ENCODE results near the gene PELI2.

Gene PELI2

DNA sequence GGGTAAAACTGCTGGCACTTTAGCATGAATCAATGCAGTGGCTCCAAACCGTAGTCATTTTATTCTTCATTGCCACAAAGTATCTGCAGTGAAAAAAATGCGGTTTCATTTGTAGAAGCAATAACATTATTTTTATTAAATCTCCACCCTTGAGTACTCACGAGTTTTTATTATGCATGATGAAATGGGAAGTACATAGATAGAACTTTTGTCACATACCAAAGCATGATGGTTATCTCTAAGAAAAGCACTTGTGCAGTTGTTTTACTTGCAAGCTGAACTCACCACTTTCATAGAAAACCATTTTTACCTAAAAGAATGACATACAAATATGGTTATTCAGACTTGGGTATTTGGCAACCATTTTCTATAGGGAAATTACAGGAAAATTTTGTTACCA, 90.3 kb downstream of the PELI2 start:
- DNase-seq = no peak

DNA sequence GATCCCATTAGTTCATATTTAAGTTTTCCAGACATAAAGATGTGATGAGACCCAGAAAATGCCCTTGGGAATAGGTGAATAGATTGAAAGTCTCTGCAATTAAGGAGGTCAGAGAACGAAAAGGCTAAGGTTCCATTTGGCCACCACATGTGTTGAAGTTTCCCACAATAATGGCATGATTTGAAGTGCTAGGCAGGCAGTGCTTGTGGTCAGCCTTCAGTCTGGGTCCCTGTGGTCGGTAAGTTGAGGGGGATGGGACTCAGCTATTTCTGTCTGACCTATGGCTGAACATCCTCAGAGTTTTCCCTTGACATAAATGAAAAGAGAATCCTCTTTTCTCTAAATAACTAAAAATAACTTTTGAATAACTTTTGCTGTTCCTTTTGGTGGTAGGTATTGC, 92.4 kb downstream of the PELI2 start:
- DNase-seq = no peak

DNA sequence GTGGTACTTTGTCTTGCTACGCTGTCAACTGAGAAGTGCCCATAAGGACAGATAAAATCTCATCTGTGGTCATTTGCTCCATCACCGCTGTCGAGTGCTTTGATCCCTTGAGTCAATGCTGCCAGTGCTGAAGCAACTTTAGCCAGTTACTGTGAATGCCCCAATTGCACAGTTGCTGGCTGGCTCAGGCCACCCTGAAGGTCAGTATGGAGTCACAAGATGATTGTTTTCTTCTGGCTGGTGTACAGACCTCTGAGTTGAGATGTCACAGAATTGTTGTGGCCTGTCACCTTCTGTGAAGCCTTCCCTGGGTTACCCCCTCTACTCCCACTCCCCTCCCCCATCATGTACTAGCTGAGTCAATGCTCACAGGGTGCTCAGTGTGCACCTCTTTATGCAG, 92.9 kb downstream of the PELI2 start:
- no peak for DNase-seq

DNA sequence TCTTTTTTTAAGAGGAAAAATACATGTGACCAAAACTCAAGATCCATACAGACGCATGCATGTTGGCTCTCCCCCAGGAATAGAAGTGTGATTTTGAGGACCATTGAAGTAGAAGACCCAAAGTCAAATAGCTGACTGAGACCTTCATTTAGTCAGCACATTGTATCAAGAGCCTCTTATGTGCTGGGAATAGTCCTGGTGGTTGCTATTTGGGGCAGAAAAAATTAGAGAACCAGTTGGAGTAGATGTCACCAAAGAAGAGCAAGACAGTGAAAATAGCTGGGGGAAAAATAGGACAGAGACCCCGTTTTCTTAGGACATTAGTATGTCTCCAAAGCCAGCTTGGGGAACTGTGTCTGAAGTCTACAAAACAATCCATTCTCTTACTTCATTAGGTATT, 93.6 kb downstream of the PELI2 start:
- no peak for DNase-seq

DNA sequence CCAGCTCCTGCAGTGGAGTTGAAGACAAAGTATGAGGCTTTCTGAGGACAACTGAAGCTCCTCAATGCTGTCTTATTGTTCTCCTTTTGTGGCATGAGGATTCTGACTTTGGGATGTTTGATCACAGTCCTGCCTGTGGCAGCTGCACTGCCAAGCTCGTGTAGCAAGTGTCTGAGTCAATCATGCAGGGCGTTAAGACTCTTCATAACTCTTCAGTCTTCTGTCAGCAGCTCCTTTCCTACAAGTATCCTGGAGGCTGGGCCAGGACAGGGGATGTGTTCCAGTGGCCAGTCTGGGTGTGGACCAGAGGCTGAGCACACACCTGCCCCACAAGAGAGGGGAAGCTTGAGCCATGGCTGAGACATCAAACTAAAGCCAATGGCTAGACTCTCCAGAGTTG, 94.3 kb downstream of the PELI2 start:
- no peak for DNase-seq

DNA sequence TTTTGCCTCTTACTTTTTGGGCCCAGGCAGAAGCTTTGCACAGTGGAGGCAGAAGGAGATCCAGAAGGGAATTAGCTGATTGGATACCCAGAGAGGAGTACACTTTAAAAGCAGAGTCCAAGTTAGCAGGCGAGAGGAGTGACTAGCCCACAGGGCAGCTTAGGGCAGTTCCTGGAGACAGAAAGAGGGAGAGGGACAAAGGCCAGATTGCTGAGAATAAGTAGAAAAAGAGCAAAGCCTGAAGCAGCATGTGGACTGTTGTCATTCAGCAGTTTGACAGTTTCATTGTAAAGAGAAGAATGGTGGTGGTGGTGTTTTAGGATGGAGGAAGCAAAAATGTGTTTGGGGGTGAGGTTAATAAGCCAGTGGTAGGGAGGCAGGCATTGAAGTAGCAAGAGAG, 95.1 kb downstream of the PELI2 start:
- no peak for DNase-seq

DNA sequence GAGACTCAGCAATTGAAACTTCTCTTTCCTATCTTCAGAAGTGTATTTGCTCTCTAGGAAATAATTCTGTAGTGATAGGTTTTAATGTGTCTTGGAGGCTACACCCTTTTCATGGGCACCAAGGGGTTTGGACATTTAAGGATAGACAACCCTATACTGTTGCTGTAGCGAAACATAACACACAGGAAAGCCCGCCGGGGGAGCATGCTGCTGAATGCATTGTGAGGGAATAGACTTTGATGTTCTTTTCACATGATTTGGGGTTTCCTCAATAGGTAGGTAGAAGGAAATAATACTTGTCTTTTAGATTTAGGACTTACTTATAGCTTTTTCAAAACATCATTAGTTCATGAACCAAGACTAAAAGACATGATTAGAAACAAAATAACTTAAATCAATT, 97.0 kb downstream of the PELI2 start:
- DNase-seq = no peak

DNA sequence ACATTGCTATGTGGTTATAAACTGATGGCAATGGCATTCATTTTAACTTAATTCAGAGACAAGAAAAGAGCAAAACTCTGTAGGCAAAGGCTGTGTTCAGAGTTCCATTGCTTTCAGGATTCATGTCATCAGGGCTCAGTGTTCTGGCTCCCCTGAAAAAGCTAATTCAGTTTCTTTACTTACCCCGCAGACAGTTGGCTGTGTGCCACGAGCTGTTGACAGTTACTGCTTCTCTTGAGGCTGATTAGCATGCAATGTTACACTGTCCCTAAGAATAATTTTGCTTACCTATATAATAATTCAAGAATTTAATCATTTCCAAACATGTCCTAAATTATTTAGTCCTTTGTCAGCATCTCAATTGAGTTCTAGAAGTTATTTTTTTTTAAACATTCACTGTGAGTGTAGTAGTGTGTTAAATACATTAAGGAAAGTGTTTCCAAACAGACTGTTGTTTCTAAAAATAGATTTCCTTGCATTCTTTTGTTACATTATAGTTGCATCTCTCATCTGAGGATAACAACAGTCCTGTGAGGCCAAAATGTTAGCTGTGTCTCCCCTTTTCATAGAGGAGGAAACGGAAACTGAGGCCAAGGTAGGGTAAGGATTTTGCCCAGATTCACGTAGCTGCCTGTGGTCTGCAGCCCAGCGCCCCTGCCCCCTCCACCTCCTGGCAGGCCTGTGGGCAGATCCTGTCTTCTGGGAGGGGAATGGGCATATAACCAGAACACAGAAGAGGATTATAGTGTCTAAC, 98.6 kb downstream of the PELI2 start:
- DNase-seq = no peak

DNA sequence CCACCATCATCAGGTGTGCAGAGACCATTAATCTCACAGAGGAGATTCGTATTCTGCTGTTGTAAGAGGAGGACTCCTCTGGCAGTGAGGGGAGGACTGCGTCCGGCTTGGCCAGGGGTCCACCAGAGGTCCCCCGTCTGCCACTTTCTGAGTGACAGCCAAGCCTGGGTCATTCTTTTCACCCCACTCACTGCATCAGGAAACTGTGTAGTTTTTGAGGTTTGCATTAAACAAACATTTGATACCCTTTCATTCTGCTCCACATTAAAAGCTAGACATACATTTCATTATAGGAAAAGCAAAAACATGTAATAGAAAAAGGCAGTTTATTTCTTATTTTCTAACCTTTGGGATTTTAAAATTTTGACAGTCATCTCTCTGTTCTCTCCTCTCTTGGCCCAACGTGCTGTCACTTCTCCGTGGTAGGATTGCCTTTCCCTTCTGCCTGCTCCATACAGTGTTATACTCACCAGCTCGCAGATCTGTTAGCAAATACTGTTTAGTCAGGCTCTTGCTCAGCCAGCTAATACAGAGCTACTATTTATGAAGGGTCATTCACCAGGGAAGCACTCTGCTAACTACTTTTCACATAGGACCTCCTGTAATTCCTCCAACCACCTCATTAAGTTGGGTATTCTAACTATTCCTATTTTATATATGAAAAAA, 99.3 kb downstream of the PELI2 start:
- DNase-seq = no peak

DNA sequence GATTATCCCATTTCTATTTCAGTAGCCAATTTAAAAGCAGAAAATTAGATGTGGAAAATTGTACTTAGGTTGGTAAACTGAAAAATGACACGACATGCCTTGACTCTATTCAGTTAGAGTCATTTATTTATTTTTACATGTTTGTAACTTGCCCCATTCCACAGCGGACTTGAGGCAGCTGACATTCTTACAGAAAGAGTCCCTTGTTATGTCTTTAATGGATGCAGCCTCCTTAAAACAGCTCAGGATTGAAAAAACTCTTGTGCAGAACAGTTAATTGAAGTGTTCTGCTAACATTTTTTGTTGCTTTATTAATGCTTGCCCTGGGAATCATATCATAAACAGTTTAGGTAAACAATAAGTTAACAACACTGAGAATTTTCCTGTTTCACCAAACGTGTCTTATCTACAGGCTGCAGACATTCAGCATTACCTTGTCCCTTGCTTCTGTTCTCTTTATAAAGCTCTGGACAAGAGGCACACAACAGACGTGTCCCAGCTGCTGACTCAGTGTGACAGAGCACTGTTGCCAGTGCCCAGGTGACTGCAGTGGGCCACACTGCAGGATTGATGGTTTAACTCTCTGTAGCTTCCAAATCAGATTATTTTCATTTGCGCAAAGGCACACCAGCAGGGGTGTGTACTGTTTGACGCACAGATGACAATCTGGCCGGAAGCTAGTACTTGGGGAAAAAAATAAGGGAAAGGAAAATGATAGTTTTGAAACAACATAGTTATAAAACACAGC, 101.6 kb downstream of the PELI2 start:
- no peak for DNase-seq

DNA sequence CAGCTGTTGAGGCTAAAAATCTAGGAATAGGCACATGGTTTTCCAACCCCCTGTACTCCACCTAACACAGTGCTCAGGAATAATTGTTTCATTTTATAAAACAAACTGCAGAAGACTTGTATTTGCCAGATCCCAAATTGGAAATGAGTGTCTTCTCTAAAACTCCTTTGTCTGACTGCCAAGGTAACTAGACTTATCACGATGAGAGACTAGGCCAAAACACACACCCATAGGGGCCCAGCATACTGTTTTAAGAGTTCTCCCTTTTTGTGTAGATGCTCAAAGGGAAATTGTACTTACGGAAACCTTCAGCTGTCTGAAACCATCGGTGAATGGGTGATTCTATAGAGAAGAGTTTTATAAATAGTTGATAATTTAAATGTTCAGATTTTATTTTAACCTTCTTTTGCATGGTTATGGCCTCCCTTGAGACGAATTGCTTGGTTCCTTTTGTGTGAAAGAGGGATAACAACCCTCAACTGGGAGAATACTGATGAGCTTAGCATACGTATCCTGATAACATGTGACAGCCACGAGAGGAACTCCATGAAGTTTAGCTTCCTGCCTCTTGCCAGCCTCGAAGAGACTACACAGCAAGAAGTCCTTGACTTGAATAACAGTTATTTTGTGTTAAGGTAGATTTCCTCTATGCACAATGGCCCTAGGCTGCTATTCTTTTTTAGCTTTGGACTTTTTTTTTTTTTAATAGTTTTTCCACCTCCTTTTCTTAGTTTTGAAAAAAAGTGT, 103.3 kb downstream of the PELI2 start:
- DNase-seq = no peak

DNA sequence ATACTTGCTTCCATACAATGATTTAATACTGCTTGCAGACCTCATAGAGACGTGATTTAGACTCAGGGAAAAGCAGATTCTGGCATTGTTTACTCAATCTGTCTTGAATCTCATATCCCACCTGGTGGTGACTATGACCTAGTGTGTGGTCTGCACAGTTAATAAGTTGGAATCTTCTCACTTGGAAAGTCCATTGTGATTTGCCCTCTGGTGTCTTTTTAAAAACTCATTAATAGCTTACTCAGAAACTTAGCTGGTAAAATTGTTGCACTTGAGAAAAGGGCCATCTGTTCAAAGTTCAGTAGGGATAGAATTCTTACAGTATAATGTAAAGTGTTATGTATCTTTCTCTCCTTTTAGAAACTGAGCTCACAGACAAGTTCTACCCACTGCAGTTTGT, 106.0 kb downstream of the PELI2 start:
- DNase-seq = no peak

DNA sequence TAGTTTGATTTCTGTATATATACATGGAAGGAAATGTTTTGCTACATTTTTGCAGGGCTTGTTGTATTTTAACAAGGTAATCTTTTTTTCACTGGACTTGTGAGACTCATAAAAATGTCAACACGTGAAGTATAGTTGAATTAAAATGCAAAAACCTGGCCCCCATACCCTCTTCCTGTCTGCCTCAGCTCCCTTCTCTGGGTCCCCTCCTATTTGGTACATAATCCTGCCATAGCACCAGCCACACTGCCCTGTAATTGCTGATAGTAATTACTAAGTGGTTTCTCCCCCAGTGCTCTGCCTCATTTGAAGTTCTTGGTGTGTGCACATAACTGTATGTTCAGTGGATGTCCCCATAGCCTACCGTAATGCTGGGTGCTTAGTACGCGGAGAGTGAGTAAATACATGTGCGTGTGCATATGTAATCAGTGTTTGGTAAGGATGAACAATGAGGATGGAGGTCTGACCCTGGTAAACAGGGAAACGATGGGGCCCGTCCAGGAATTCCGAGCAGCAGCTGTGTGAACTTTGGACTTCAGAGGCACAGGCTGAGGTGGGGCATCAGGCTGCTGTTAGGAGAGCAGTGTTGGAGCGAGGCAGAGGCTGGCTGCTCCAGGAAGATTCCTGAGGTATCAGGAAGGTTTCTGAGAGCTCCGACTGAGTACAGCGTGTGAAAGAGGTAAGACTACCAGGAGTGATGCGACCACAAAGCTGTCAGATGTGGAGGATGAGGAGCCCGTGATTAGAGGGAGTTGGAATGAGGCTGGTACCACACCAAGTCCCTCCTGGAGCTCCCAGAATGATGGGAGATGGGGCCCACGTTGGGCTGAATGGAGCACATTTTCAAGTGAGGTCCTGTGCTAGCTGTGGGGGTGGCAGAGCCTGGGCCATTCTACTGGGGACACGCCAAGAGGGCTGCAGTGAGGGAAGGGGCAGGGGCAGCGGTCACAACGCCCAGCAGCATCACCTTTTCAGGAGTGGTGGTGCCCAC, 106.8 kb downstream of the PELI2 start:
- DNase-seq = no peak

DNA sequence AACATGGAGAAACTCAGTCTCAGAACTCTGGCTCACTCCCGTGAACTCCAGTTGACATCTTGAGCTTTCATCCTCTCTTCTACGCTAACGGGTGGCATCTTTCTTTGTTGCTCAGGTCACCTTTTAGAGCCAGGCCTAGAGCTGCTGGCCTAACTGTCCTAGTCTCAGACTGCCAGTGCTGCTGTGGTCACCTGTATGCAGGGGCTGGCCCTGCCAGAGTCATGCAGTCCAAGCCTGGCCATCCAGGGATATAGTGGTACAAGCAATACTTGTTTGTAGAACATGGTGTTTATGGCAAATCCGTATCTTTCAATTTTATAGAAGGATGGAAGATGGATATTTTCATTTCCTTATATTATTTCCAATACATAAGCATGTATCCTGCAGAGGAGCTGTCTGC, 117.2 kb downstream of the PELI2 start:
- DNase-seq = no peak

DNA sequence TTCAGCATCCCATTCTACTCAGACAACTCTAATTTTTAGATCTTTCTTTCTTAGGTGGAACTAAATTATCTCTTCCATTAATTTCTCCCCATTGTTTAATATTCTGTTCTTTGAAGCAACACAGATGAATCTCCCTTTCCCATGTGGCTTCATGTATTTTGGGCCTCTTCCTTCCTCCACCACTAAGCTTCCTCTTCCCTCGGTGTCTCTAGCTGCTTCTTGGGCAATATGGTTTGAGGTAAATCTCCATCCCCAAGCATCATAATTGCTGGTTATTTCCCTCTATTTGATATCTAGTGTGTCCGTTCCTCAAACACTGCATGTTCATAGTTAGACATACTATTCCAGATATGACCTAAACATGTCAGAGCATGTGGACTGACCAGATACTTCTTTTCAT, 119.2 kb downstream of the PELI2 start:
- DNase-seq = no peak

DNA sequence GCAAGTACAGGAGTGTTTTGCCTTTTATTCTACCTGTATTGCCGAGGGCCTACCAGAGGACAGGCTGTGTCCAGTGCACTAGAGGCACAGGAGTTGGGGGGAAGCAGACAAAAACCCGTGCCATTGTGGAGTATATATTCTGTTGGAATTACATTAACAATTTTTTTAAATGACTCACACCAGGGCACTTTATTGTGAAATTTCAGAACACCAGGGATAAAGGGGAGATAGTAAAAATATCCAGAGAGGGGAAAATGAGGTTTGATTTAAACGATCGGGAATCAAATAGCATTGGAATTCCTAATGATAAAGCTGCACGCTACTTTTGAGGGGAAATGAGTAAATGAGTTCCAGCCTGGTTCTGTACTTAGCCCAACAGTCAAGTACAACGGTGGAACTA, 123.2 kb downstream of the PELI2 start:
- DNase-seq = no peak

DNA sequence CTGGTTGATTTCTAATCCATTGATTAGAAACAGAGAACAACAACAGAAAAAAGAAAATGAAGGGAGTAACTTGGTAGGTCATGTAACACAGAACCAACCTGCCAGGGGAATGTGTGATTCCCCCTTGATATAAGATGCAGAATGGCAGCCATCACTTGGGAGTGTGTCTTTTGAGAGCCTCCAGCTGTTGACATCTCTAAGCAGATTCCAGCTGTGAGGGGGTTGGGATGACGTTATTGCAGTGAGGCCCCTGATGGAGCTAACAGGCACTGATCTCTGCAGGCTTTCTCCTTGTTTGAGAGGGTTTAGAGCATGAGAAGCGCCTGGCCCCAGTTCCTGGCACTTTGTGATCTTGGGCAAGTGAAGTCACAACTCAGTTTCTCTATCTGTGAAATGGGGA, 124.9 kb downstream of the PELI2 start:
- no peak for DNase-seq

DNA sequence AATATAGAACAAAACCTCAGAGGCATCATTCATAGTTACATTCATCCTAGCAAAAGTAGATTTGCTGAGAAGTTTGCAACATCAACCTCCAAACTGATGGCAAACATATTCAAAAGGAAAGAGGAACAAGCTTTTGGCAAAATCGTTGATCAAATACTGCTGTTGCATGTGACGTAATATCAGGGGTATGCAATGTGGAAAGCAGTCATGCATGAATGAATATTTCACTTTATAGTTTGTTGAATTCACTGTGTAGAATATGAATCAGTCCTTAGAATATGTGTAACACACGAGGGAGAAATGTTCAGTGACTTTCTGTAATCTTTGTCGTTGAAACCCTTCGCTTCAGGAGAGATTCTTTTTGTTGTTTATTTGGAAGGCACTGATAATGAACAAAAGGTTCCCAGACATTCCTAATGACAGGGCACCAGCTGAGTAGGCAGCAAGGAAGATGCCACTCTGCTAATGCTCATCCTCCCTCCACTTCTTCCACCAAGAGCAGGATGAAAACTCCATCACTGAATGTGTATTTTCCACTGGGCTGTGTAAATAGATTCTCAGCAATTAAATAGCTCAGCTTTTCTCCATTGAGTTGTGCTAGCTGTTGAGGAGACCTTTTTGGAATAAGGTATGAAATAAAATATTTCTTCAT, 126.1 kb downstream of the PELI2 start:
- DNase-seq = no peak

DNA sequence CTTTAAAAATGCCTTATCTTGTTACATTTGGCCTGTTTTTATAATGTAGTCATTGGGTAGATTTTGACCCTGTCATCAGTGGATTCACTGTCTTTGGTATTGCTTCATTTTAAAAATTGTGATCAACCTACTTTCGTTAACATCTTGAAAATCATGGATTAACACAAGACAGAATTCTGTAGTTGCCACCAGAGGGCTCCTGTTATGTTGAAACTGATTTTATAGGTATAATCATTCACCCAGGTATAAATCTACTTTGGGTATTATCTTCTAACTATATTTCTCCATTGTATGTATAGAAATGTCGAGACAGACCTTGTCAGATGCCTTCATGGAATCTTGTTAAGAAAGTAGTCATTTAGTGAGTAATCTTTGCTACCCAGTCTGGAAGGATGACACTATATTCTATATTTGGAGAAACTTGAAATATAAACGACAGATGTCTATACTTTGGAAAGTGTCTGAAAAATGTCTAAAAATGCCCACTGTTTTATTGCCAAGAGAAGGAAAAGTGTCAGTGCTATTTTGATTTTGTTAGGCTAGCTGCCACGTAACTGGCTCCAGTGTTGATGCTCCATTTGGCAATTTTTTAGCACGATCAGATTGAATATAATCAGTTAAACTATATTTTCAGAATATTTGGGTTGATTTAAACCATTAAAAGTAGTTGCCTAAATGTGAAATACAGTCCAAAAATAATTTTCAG, 129.4 kb downstream of the PELI2 start:
- DNase-seq = no peak

DNA sequence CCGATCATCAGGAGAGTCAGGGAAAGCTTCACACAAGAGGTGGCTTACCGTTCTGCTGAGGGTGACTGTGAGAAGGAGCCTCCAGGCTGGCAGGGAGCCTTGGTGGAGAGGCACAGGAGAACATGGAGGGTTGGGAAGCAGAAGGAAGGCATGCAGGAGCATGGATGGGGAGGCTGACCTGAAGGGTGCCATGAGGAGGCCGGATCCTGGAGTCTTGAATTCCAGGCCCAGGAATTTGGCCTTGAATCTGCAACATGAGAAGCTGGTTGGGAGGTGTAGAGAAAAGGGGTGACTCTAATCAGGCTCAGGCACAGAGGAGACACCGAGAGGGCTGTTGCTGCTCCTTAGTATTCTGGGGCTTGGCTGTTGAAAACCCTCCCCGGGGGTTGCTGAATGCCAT, 130.2 kb downstream of the PELI2 start:
- no peak for DNase-seq

DNA sequence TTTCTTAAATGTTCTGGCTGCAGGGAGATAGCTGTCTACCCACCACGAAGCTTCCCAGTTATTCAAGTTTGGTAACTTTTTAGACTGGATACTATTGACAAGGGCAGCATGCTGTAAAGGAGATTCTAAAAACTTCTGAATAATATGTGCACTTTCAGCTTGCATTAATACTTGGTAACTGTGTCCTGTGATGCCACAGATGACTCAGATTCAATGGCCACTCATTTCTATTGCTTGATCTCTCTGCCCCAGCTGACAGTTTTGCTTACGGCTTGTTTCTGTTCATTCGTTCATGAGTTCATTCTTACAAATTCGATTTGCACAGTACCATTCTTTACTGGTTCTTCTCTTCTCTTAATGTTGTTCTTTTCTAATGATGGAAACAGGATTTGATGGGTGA, 142.8 kb downstream of the PELI2 start:
- no peak for DNase-seq
